HCT116 (cell line): ENCODE data around the gene VIT.

Experiments
- EZH2 ChIP-seq: fragments of 200-600 bp; sonication (generic); IDR thresholded peaks from 2 replicates; pipeline ENCODE4 v1.6.1; 2017; ENCODE audit warnings: antibody characterized with exemption, mixed run types
- EZH2phosphoT487 ChIP-seq: fragments of 200-600 bp; IDR thresholded peaks from 2 replicates; pipeline ENCODE4 v1.6.1; 2018; ENCODE audit warnings: antibody characterized with exemption, borderline replicate concordance
- JUND ChIP-seq: IDR thresholded peaks from 2 replicates; pipeline ENCODE4 v1.6.1; 2012
- MAX ChIP-seq: IDR thresholded peaks from 2 replicates; pipeline ENCODE4 v1.6.1; 2012
- POLR2A ChIP-seq: IDR thresholded peaks from 2 replicates; pipeline ENCODE4 v1.7.0; 2011; ENCODE audit warnings: borderline replicate concordance; ENCODE audit not compliant: insufficient read depth, insufficient read length; ENCODE audit errors: extremely low read depth
- POLR2AphosphoS5 ChIP-seq: IDR thresholded peaks from 2 replicates; pipeline ENCODE4 v1.6.1; 2011; ENCODE audit warnings: mild to moderate bottlenecking, low read depth, low read length, moderate library complexity
- RAD21 ChIP-seq: IDR thresholded peaks from 2 replicates; pipeline ENCODE4 v1.6.1; 2012; ENCODE audit warnings: low read depth, mild to moderate bottlenecking
- TCF7L2 ChIP-seq: IDR thresholded peaks from 2 replicates; pipeline ENCODE4 v1.7.0; 2011; ENCODE audit warnings: borderline replicate concordance, inconsistent platforms; ENCODE audit not compliant: insufficient read depth, insufficient read length; ENCODE audit errors: extremely low read depth
- TF ChIP-seq, protein P1 (sequence below), 3 experiments: fragments of 200-600 bp in 1 of 3; sonication (generic) in 1 of 3; IDR thresholded peaks in 2 of 3; conservative IDR thresholded peaks in 1 of 3; 2 replicates each; pipeline ENCODE4 v1.5.1; 2012 to 2017; ENCODE audit warnings: low read depth in 2 of 3, low read length in 2 of 3, antibody characterized with exemption in 1 of 3, borderline replicate concordance in 1 of 3, control low read depth in 1 of 3, mild to moderate bottlenecking in 1 of 3, mixed read lengths in 1 of 3, mixed run types in 1 of 3, moderate library complexity in 1 of 3; ENCODE audit not compliant: insufficient read depth in 1 of 3
- TF ChIP-seq, protein P2 (sequence below): IDR thresholded peaks from 2 replicates; pipeline ENCODE4 v1.6.1; 2012; ENCODE audit warnings: low read depth

DNA sequence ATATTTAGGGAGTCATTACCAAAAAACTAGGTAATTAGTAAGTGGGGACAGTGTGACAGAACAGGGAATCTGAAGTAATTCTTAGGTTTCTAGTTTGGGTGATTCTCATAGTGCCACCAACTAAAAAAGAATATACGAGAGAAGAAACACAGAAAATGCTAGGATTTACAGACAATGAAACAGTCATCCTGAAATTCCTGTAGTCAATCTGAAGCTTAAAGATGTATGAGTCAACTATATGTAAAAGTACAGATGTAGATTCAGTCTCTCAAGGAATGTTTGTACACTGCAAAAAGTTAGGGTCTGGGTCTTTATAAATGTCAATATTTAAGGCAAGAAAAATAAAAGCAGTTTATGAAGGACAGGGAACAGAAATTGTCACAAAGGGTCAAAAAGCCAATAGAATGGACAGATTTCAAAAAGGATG, 162.9 kb downstream of the VIT start:
- TF ChIP-seq, protein P1, sequence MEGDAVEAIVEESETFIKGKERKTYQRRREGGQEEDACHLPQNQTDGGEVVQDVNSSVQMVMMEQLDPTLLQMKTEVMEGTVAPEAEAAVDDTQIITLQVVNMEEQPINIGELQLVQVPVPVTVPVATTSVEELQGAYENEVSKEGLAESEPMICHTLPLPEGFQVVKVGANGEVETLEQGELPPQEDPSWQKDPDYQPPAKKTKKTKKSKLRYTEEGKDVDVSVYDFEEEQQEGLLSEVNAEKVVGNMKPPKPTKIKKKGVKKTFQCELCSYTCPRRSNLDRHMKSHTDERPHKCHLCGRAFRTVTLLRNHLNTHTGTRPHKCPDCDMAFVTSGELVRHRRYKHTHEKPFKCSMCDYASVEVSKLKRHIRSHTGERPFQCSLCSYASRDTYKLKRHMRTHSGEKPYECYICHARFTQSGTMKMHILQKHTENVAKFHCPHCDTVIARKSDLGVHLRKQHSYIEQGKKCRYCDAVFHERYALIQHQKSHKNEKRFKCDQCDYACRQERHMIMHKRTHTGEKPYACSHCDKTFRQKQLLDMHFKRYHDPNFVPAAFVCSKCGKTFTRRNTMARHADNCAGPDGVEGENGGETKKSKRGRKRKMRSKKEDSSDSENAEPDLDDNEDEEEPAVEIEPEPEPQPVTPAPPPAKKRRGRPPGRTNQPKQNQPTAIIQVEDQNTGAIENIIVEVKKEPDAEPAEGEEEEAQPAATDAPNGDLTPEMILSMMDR (IDR thresholded peaks at IDR 0.05 in 2 of 3, conservative IDR thresholded peaks at IDR 0.05 in 1 of 3; ENCODE audit: borderline replicate concordance in 1 of 3, insufficient read depth in 1 of 3, low read depth in 2 of 3, low read length in 2 of 3): no peak
- TF ChIP-seq, protein P2, sequence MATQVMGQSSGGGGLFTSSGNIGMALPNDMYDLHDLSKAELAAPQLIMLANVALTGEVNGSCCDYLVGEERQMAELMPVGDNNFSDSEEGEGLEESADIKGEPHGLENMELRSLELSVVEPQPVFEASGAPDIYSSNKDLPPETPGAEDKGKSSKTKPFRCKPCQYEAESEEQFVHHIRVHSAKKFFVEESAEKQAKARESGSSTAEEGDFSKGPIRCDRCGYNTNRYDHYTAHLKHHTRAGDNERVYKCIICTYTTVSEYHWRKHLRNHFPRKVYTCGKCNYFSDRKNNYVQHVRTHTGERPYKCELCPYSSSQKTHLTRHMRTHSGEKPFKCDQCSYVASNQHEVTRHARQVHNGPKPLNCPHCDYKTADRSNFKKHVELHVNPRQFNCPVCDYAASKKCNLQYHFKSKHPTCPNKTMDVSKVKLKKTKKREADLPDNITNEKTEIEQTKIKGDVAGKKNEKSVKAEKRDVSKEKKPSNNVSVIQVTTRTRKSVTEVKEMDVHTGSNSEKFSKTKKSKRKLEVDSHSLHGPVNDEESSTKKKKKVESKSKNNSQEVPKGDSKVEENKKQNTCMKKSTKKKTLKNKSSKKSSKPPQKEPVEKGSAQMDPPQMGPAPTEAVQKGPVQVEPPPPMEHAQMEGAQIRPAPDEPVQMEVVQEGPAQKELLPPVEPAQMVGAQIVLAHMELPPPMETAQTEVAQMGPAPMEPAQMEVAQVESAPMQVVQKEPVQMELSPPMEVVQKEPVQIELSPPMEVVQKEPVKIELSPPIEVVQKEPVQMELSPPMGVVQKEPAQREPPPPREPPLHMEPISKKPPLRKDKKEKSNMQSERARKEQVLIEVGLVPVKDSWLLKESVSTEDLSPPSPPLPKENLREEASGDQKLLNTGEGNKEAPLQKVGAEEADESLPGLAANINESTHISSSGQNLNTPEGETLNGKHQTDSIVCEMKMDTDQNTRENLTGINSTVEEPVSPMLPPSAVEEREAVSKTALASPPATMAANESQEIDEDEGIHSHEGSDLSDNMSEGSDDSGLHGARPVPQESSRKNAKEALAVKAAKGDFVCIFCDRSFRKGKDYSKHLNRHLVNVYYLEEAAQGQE: no peak
- TF ChIP-seq POLR2AphosphoS5 (no peak), POLR2A (no peak), RAD21 (no peak), EZH2phosphoT487 (no peak), JUND (no peak), EZH2 (no peak), MAX (no peak), TCF7L2 (no peak)
